Activated CD4-positive, alpha-beta memory T cell treated with anti-CD3 and anti-CD28 coated beads, Interleukin-2, amount 10 ng/mL, durations not matched to agents 7 days and 5 days (primary cell): ENCODE data around the gene PLEK. TPM values are rescaled to one million over a fixed set of nuclear protein-coding genes. Genes with fewer than 3 reads are reported as not detected.

ENCODE experiments used
- CTCF ChIA-PET: fragments of 350-600 bp; sonication (Branson Sonifier 250); formaldehyde crosslinking; loops from one replicate; lab custom pipeline; 2021; ENCODE audit warnings: antibody characterized with exemption, inconsistent platforms; lab: Charles Lee
- POLR2A ChIA-PET: fragments of 350-600 bp; sonication (Branson Sonifier 250); formaldehyde crosslinking; loops from one replicate; lab custom pipeline; 2021; ENCODE audit warnings: antibody characterized with exemption; lab: Charles Lee
- DNase-seq: peaks from one replicate; pipeline ENCODE4 v3.0.0-alpha.2; 2020
- H3K27ac Mint-ChIP-seq: one replicate; pipeline ENCODE4 v1.8.0; 2021; ENCODE audit warnings: mild to moderate bottlenecking, mixed read lengths
- H3K27me3 Mint-ChIP-seq: one replicate; pipeline ENCODE4 v1.8.0; 2021; ENCODE audit warnings: mixed read lengths
- H3K36me3 Mint-ChIP-seq: one replicate; pipeline ENCODE4 v1.8.0; 2021; ENCODE audit warnings: low read depth, mixed read lengths
- H3K4me1 Mint-ChIP-seq: one replicate; pipeline ENCODE4 v1.8.0; 2021; ENCODE audit warnings: mixed read lengths
- H3K4me3 Mint-ChIP-seq: one replicate; pipeline ENCODE4 v1.8.0; 2021; ENCODE audit warnings: mild to moderate bottlenecking, mixed read lengths
- H3K9me3 Mint-ChIP-seq: one replicate; pipeline ENCODE4 v1.8.0; 2021; ENCODE audit warnings: mixed read lengths
- total RNA-seq, 2 experiments: library from RNA; stranded (reverse); gene quantifications; one replicate each; pipeline ENCODE4 v1.2.3, GENCODE V29; 2021

PLEK gene
- total RNA-seq, 2 experiments from 2014 or later: 9.5 to 10.9 TPM

GRCh38 chr2:68359889-68360288 is 5.2 kb upstream of the PLEK start:
- no peak for DNase-seq
- ChIA-PET POLR2A (interaction anchor here (0.7 kb wide), 1 partner anchor 20 kb away, joined by 3 read pairs; no protein-coding TSS in a partner anchor), CTCF (interaction anchor here (1.1 to 4.1 kb wide), 7 partner anchors 12 to 235 kb away, joined by 3 to 61 read pairs (median 5); no protein-coding TSS in a partner anchor)
- H3K36me3 Mint-ChIP-seq: no peaks in the 10 kb centered on the region
- no peak overlapping the region for H3K4me3 Mint-ChIP-seq
- no peaks in the 10 kb centered on the region for H3K27me3 Mint-ChIP-seq
- H3K4me1 Mint-ChIP-seq: peaks cover 15% of the 10 kb centered on the region
- H3K27ac Mint-ChIP-seq: no peak overlapping the region
- H3K9me3 Mint-ChIP-seq: no peaks in the 10 kb centered on the region

- ChIA-PET CTCF (interaction anchor here (2.0 to 4.1 kb wide), 2 partner anchors 9 to 80 kb away, joined by 6 to 61 read pairs; no protein-coding TSS in a partner anchor), POLR2A (interaction anchor here (1.2 kb wide), 1 partner anchor 79 kb away, joined by 3 read pairs; no protein-coding TSS in a partner anchor)
- Mint-ChIP-seq H3K36me3 (no peaks in the 10 kb centered on the region), H3K9me3 (no peaks in the 10 kb centered on the region), H3K27ac (no peak overlapping the region), H3K4me3 (no peak overlapping the region), H3K4me1 (peaks cover 20% of the 10 kb centered on the region), H3K27me3 (no peaks in the 10 kb centered on the region)
- peak; percentile 83 for DNase-seq
Observed at GRCh38 chr2:68362069-68362468, 3.0 kb upstream of the PLEK start.

GRCh38 chr2:68362749-68363148 is 2.3 kb upstream of the PLEK start:
- no peak overlapping the region for H3K4me3 Mint-ChIP-seq
- no peaks in the 10 kb centered on the region for H3K9me3 Mint-ChIP-seq
- no peaks in the 10 kb centered on the region for H3K36me3 Mint-ChIP-seq
- peaks cover 20% of the 10 kb centered on the region for H3K4me1 Mint-ChIP-seq
- CTCF ChIA-PET: interaction anchor here (4.1 kb wide), 1 partner anchor 79 kb away, joined by 61 read pairs; no protein-coding TSS in a partner anchor
- no peak for DNase-seq
- H3K27me3 Mint-ChIP-seq: peaks cover 1% of the 10 kb centered on the region
- no peak overlapping the region for H3K27ac Mint-ChIP-seq
- POLR2A ChIA-PET: no interaction called here

DNA sequence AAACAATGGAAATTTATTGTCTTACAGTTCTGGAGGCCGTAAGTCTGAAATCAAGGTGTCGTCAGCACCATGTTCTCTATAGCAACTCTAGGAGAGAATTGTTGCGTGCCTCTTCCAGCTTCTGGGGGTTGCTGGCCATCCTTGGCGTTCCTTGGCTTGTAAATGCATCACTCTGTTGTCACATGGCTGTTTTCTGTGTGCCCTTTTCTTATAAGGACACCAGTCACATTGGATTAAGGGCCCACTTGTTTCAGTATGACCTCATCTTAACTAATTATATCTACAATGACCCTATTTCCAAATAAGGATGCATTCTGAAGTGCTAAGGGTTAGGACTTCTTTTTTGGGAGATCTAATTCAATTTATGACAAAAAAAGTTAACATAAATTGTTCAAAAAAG is 1.4 kb upstream of the PLEK start:
- Mint-ChIP-seq H3K4me3 (no peak overlapping the region), H3K27me3 (peaks cover 4% of the 10 kb centered on the region)
- POLR2A ChIA-PET: no interaction called here

DNA sequence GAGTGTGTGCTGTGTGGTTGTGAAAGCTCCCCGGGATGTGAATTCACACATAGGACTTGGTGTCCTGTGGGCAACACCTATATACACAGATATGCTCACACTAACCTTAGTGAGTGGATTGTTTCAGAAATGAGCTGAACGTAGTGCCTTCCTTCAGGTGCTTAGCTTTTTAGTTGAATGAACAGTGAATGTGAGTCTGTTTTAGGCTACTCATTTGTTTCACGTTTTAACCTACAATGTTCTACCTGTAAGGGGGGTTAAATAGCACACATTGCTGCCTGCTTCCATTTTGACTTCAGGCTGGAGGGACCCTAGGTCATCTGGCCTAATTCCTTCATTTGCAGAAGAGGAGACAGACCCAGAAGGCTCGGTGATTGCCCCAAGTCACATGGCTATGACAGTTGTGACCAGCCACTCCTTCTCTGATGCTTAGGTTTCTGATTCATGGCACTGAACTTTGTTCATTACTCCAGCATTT is 1.0 kb downstream of the PLEK start:
- Mint-ChIP-seq H3K4me1 (peaks cover 25% of the 10 kb centered on the region), H3K27me3 (peaks cover 8% of the 10 kb centered on the region), H3K36me3 (peaks cover 12% of the 10 kb centered on the region), H3K9me3 (peaks cover 7% of the 10 kb centered on the region), H3K4me3 (peak overlapping the region; percentile 66), H3K27ac (peak overlapping the region; percentile 17)
- CTCF ChIA-PET: interaction anchor here (0.5 to 2.4 kb wide), 2 partner anchors 76 to 108 kb away, joined by 3 to 11 read pairs; no protein-coding TSS in a partner anchor
- no peak for DNase-seq
- POLR2A ChIA-PET: no interaction called here

More for the DNA sequence above, 1.4 kb upstream of the PLEK start:
- Mint-ChIP-seq H3K9me3 (peaks cover 4% of the 10 kb centered on the region), H3K27ac (no peak overlapping the region), H3K4me1 (peaks cover 20% of the 10 kb centered on the region), H3K36me3 (peaks cover 4% of the 10 kb centered on the region)
- no peak for DNase-seq
- CTCF ChIA-PET: no interaction called here

GRCh38 chr2:68367953-68368653 is 3.0 kb downstream of the PLEK start:
- H3K27ac Mint-ChIP-seq: no peak overlapping the region
- no peak overlapping the region for H3K4me3 Mint-ChIP-seq
- peaks cover 12% of the 10 kb centered on the region for H3K36me3 Mint-ChIP-seq
- H3K4me1 Mint-ChIP-seq: peaks cover 24% of the 10 kb centered on the region
- peaks cover 8% of the 10 kb centered on the region for H3K27me3 Mint-ChIP-seq
- ChIA-PET CTCF (interaction anchor here (1.1 kb wide), 1 partner anchor 8 kb away, joined by 3 read pairs; no protein-coding TSS in a partner anchor), POLR2A (interaction anchor here (1.2 kb wide), 1 partner anchor 12 kb away, joined by 4 read pairs; no protein-coding TSS in a partner anchor)
- peaks cover 7% of the 10 kb centered on the region for H3K9me3 Mint-ChIP-seq
- DNase-seq: no peak

- Mint-ChIP-seq H3K27me3 (peaks cover 8% of the 10 kb centered on the region), H3K36me3 (peaks cover 12% of the 10 kb centered on the region)
- POLR2A ChIA-PET: no interaction called here
Observed at GRCh38 chr2:68368654-68369336, 3.7 kb downstream of the PLEK start.

DNA sequence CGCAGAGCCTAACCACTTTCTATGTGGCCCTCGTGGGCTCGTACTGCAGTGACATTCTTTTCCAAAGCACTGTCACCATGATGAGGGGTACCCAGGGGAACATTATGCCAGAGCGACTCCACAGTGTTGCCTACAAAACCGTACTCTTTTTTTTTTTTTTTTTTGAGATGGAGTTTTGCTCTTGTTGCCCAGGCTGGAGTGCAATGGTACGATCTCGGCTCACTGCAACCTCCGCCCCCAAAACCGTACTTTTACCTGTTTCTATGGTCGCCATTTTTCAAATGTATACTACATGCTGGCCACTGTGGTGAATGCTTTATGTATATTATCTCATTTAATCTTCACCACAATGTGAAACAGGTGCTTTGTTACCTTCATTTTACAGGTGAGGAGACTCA is 4.3 kb downstream of the PLEK start:
- Mint-ChIP-seq H3K4me1 (peaks cover 22% of the 10 kb centered on the region), H3K36me3 (peaks cover 12% of the 10 kb centered on the region), H3K27ac (no peak overlapping the region), H3K9me3 (peaks cover 7% of the 10 kb centered on the region), H3K27me3 (peaks cover 8% of the 10 kb centered on the region), H3K4me3 (no peak overlapping the region)
- POLR2A ChIA-PET: no interaction called here
- CTCF ChIA-PET: interaction anchor here (1.1 kb wide), 1 partner anchor 9 kb away, joined by 3 read pairs; no protein-coding TSS in a partner anchor
- no peak for DNase-seq

More at GRCh38 chr2:68368654-68369336, 3.7 kb downstream of the PLEK start:
- CTCF ChIA-PET: interaction anchor here (1.1 kb wide), 1 partner anchor 8 kb away, joined by 3 read pairs; no protein-coding TSS in a partner anchor
- peaks cover 22% of the 10 kb centered on the region for H3K4me1 Mint-ChIP-seq
- no peak overlapping the region for H3K4me3 Mint-ChIP-seq
- H3K27ac Mint-ChIP-seq: no peak overlapping the region
- peaks cover 7% of the 10 kb centered on the region for H3K9me3 Mint-ChIP-seq
- no peak for DNase-seq

GRCh38 chr2:68371138-68371537 is 6.1 kb downstream of the PLEK start:
- Mint-ChIP-seq H3K4me1 (peaks cover 21% of the 10 kb centered on the region), H3K9me3 (peaks cover 7% of the 10 kb centered on the region), H3K27me3 (peaks cover 13% of the 10 kb centered on the region), H3K36me3 (peaks cover 12% of the 10 kb centered on the region), H3K27ac (no peak overlapping the region), H3K4me3 (no peak overlapping the region)
- DNase-seq: no peak
- POLR2A ChIA-PET: interaction anchor here (0.7 to 1.0 kb wide), 2 partner anchors 56 to 830 kb away, joined by 3 to 4 read pairs; no protein-coding TSS in a partner anchor
- CTCF ChIA-PET: interaction anchor here (1.1 to 1.4 kb wide), 3 partner anchors 10 to 92 kb away, joined by 4 to 6 read pairs (median 5); no protein-coding TSS in a partner anchor

DNA sequence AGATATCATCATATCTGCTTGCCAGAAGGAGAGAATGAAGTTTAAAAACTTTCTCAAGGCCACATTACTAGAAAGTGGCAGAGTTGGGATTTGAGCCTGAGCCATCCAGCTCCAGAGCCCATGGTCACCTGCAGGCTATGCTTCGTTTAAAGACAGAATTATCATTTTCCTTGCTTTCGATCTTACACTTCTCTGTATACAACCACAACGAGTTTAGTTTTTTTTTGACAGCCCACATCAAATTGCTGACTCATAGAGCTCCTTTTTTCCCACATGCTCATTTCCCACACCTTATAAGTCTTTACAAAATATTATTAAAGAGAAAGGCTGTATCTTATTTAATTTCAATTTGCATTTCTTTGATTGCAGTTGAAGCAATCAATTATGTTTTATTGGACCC is 6.5 kb downstream of the PLEK start:
- H3K36me3 Mint-ChIP-seq: peaks cover 12% of the 10 kb centered on the region
- H3K9me3 Mint-ChIP-seq: peaks cover 7% of the 10 kb centered on the region
- peaks cover 13% of the 10 kb centered on the region for H3K27me3 Mint-ChIP-seq
- peaks cover 21% of the 10 kb centered on the region for H3K4me1 Mint-ChIP-seq
- CTCF ChIA-PET: interaction anchor here (1.1 to 1.4 kb wide), 3 partner anchors 11 to 92 kb away, joined by 4 to 6 read pairs (median 5); no protein-coding TSS in a partner anchor
- POLR2A ChIA-PET: interaction anchor here (0.7 to 1.0 kb wide), 2 partner anchors 56 to 830 kb away, joined by 3 to 4 read pairs; no protein-coding TSS in a partner anchor
- H3K27ac Mint-ChIP-seq: no peak overlapping the region
- no peak for DNase-seq
- H3K4me3 Mint-ChIP-seq: no peak overlapping the region

- H3K4me1 Mint-ChIP-seq: peaks cover 28% of the 10 kb centered on the region
- H3K36me3 Mint-ChIP-seq: peaks cover 12% of the 10 kb centered on the region
- no peak overlapping the region for H3K27ac Mint-ChIP-seq
- H3K27me3 Mint-ChIP-seq: peaks cover 15% of the 10 kb centered on the region
- no peak for DNase-seq
- ChIA-PET CTCF (no interaction called here), POLR2A (no interaction called here)
- H3K4me3 Mint-ChIP-seq: no peak overlapping the region
- H3K9me3 Mint-ChIP-seq: peaks cover 7% of the 10 kb centered on the region
Observed at GRCh38 chr2:68372485-68372884, 7.4 kb downstream of the PLEK start.

DNA sequence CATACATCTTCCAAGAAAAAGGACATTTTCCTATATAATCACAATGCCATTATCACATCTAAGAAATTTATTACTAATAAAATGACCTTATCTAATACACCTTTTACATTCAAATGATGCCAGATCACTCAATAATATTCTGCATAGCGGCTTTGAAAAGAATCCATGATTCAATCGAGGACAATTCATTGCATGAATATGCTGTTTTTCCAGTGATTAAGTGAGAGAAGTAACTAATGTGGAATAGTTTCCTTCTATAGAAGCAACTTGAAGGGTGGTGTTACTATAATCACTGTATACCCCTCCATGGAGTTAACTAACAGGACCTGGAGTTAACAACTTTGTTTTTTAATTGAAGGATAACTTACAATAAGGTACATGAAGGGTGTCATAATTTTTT is 9.1 kb downstream of the PLEK start:
- H3K4me3 Mint-ChIP-seq: no peak overlapping the region
- POLR2A ChIA-PET: no interaction called here
- peaks cover 8% of the 10 kb centered on the region for H3K36me3 Mint-ChIP-seq
- peaks cover 12% of the 10 kb centered on the region for H3K27me3 Mint-ChIP-seq
- no peak for DNase-seq
- H3K9me3 Mint-ChIP-seq: no peaks in the 10 kb centered on the region
- no peak overlapping the region for H3K27ac Mint-ChIP-seq
- CTCF ChIA-PET: no interaction called here
- H3K4me1 Mint-ChIP-seq: peaks cover 39% of the 10 kb centered on the region
